ES-I3 (cell line): ENCODE data around the gene CDKL5.

Experiments
- H3K36me3 ChIP-seq: 2 replicates; pipeline ENCODE4 v1.6.1; 2013; ENCODE audit warnings: mild to moderate bottlenecking, low read length, control low read depth, moderate library complexity; ENCODE audit not compliant: insufficient read depth
- H3K4me1 ChIP-seq: 2 replicates; pipeline ENCODE4 v1.6.1; 2013; ENCODE audit warnings: mild to moderate bottlenecking, control low read depth, low read length; ENCODE audit not compliant: insufficient read depth
- H3K9ac ChIP-seq: 2 replicates; pipeline ENCODE4 v1.6.1; 2013; ENCODE audit warnings: low read depth, mild to moderate bottlenecking, low read length, moderate library complexity
- H3K9me3 ChIP-seq: 2 replicates; pipeline ENCODE4 v1.6.1; 2013; ENCODE audit warnings: mild to moderate bottlenecking, low read length, moderate library complexity; ENCODE audit not compliant: control insufficient read depth, insufficient read depth

Gene CDKL5

GRCh38 chrX:18687856-18688495 is 262.6 kb downstream of the CDKL5 start:
- Histone ChIP-seq H3K9me3 (no peaks in the 10 kb centered on the region), H3K36me3 (no peaks in the 10 kb centered on the region), H3K9ac (no peak overlapping the region)

GRCh38 chrX:18691431-18691830 is 266.0 kb downstream of the CDKL5 start:
- H3K9ac ChIP-seq = no peak overlapping the region
- no peaks in the 10 kb centered on the region for H3K36me3 ChIP-seq
- peaks cover 6% of the 10 kb centered on the region; the same call in 1 of the 2 replicates for H3K4me1 ChIP-seq
- no peaks in the 10 kb centered on the region; the same call in 1 of the 2 replicates for H3K9me3 ChIP-seq

More at GRCh38 chrX:18687856-18688495, 262.6 kb downstream of the CDKL5 start:
- H3K4me1 ChIP-seq = peaks cover 6% of the 10 kb centered on the region; the same call in 1 of the 2 replicates

- Histone ChIP-seq H3K9ac (no peak overlapping the region), H3K4me1 (no peaks in the 10 kb centered on the region), H3K9me3 (no peaks in the 10 kb centered on the region; the same call in 1 of the 2 replicates), H3K36me3 (no peaks in the 10 kb centered on the region)
Observed at GRCh38 chrX:18692541-18692940, 267.1 kb downstream of the CDKL5 start.

- Histone ChIP-seq H3K4me1 (no peaks in the 10 kb centered on the region), H3K9me3 (no peaks in the 10 kb centered on the region; the same call in 1 of the 2 replicates), H3K9ac (no peak overlapping the region), H3K36me3 (no peaks in the 10 kb centered on the region)
Observed at GRCh38 chrX:18696653-18697052, 271.2 kb downstream of the CDKL5 start.

- H3K36me3 ChIP-seq = no peaks in the 10 kb centered on the region
- peaks cover 8% of the 10 kb centered on the region for H3K4me1 ChIP-seq
- H3K9ac ChIP-seq = no peak overlapping the region
- H3K9me3 ChIP-seq = no peaks in the 10 kb centered on the region; the same call in 1 of the 2 replicates
Observed at GRCh38 chrX:18698737-18699650, 273.6 kb downstream of the CDKL5 start.

- Histone ChIP-seq H3K4me1 (peaks cover 8% of the 10 kb centered on the region), H3K36me3 (no peaks in the 10 kb centered on the region), H3K9ac (no peak overlapping the region)
Observed at GRCh38 chrX:18701621-18702361, 276.4 kb downstream of the CDKL5 start.

GRCh38 chrX:18702362-18703195 is 277.2 kb downstream of the CDKL5 start:
- H3K9me3 ChIP-seq = no peaks in the 10 kb centered on the region
- no peaks in the 10 kb centered on the region for H3K36me3 ChIP-seq
- H3K9ac ChIP-seq = no peak overlapping the region
- peaks cover 10% of the 10 kb centered on the region for H3K4me1 ChIP-seq

More at GRCh38 chrX:18701621-18702361, 276.4 kb downstream of the CDKL5 start:
- H3K9me3 ChIP-seq = no peaks in the 10 kb centered on the region
